LNCaP clone FGC (cell line): ENCODE results near the gene MADD.

Source experiments
- DNase-seq: peaks from one replicate; pipeline ENCODE4 v3.0.0-alpha.2; 2011; ENCODE audit warnings: low read depth
- H3K4me3 ChIP-seq: 2 replicates; pipeline ENCODE4 v1.5.1; 2011; ENCODE audit warnings: mild to moderate bottlenecking, low read depth, low read length, control low read depth
- CTCF ChIP-seq: IDR thresholded peaks from 2 replicates; pipeline ENCODE4 v1.5.1; 2012; ENCODE audit warnings: mild to moderate bottlenecking; ENCODE audit not compliant: control insufficient read depth, insufficient read depth; ENCODE audit errors: extremely low read depth

Gene MADD

GRCh38 chr11:47264521-47264920 lies 5.4 kb upstream of the MADD start:
- no peak for DNase-seq
- no peak for TF ChIP-seq CTCF
- no peak overlapping the region for H3K4me3 ChIP-seq

GRCh38 chr11:47267876-47268275 lies 2.1 kb upstream of the MADD start:
- no peak overlapping the region for H3K4me3 ChIP-seq
- TF ChIP-seq CTCF, result no peak
- DNase-seq, result no peak

- no peak for TF ChIP-seq CTCF
- DNase-seq, result no peak
- peak overlapping the region; percentile 58; the same call in 1 of the 2 replicates for H3K4me3 ChIP-seq
Measured at GRCh38 chr11:47268448-47269001, 1.4 kb upstream of the MADD start.

- H3K4me3 ChIP-seq, result peak overlapping the region; percentile 58
- TF ChIP-seq CTCF, result no peak
- DNase-seq, result peak; percentile 71
Measured at GRCh38 chr11:47269002-47269828, 718 bp upstream of the MADD start.

GRCh38 chr11:47270331-47271271 lies 668 bp downstream of the MADD start:
- DNase-seq, result peak; percentile 37
- peak; percentile 27 for TF ChIP-seq CTCF
- peak overlapping the region; percentile 58 for H3K4me3 ChIP-seq

- H3K4me3 ChIP-seq, result peak overlapping the region; percentile 58
- TF ChIP-seq CTCF, result no peak
- no peak for DNase-seq
Measured at GRCh38 chr11:47271328-47271727, 1.4 kb downstream of the MADD start.
